H9 (cell line): Measurements from ENCODE around the gene MTCL1. TPM values are rescaled to one million over a fixed set of nuclear protein-coding genes. Genes with fewer than 3 reads are reported as not detected.

Experiments
- DNase-seq: peaks from one replicate; pipeline ENCODE4 v3.0.0-alpha.2; 2017
- H2AFZ ChIP-seq: one replicate; pipeline ENCODE4 v1.6.1; 2013; ENCODE audit warnings: mild to moderate bottlenecking, low read length, control low read depth, moderate library complexity
- H2AK5ac ChIP-seq: 2 replicates; pipeline ENCODE4 v1.6.1; 2013; ENCODE audit warnings: low read length, control low read depth, mixed read lengths; ENCODE audit not compliant: insufficient read length
- H2BK120ac ChIP-seq: one replicate; pipeline ENCODE4 v1.6.1; 2013; ENCODE audit warnings: low read depth, mild to moderate bottlenecking, low read length, control low read depth, inconsistent platforms; ENCODE audit not compliant: poor library complexity, severe bottlenecking
- H2BK12ac ChIP-seq: 2 replicates; pipeline ENCODE4 v1.6.1; 2013; ENCODE audit warnings: low read length, control low read depth, mixed read lengths, low read depth; ENCODE audit not compliant: insufficient read length
- H2BK15ac ChIP-seq: 2 replicates; pipeline ENCODE4 v1.6.1; 2013; ENCODE audit warnings: low read depth, low read length, control low read depth
- H2BK20ac ChIP-seq: one replicate; pipeline ENCODE4 v1.6.1; 2013; ENCODE audit warnings: low read depth, mild to moderate bottlenecking, low read length, control low read depth, inconsistent platforms; ENCODE audit not compliant: poor library complexity, severe bottlenecking
- H2BK5ac ChIP-seq: 2 replicates; pipeline ENCODE4 v1.6.1; 2013; ENCODE audit warnings: low read length, control low read depth, mixed read lengths; ENCODE audit not compliant: insufficient read length
- H3K14ac ChIP-seq: 2 replicates; pipeline ENCODE4 v1.6.1; 2013; ENCODE audit warnings: low read length, control low read depth; ENCODE audit not compliant: insufficient read depth
- H3K18ac ChIP-seq: 2 replicates; pipeline ENCODE4 v1.6.1; 2013; ENCODE audit warnings: low read depth, mild to moderate bottlenecking, mixed read lengths, low read length, control low read depth; ENCODE audit not compliant: insufficient read length
- H3K23ac ChIP-seq: 2 replicates; pipeline ENCODE4 v1.6.1; 2013; ENCODE audit warnings: low read length, control low read depth, mixed read lengths, low read depth; ENCODE audit not compliant: insufficient read length
- H3K23me2 ChIP-seq: 2 replicates; pipeline ENCODE4 v1.6.1; 2013; ENCODE audit warnings: low read depth, mild to moderate bottlenecking, mixed read lengths, low read length, control low read depth; ENCODE audit not compliant: insufficient read length, poor library complexity, severe bottlenecking
- H3K27ac ChIP-seq: 2 replicates; pipeline ENCODE4 v1.5.1; 2013; ENCODE audit warnings: low read length, control low read depth, mixed read lengths, low read depth; ENCODE audit not compliant: insufficient read length
- H3K27me3 ChIP-seq: 2 replicates; pipeline ENCODE4 v1.6.1; 2013; ENCODE audit warnings: low read length, control low read depth, inconsistent platforms; ENCODE audit not compliant: insufficient read depth
- H3K4ac ChIP-seq: 2 replicates; pipeline ENCODE4 v1.6.1; 2013; ENCODE audit warnings: low read depth, mild to moderate bottlenecking, control low read depth, inconsistent platforms, low read length, moderate library complexity
- H3K4me1 ChIP-seq: 2 replicates; pipeline ENCODE4 v1.6.1; 2013; ENCODE audit warnings: low read length, control low read depth, inconsistent platforms; ENCODE audit not compliant: insufficient read depth
- H3K4me2 ChIP-seq: 2 replicates; pipeline ENCODE4 v1.6.1; 2013; ENCODE audit warnings: low read length, control low read depth, mixed read lengths; ENCODE audit not compliant: insufficient read length, insufficient read depth
- H3K56ac ChIP-seq: 2 replicates; pipeline ENCODE4 v1.6.1; 2013; ENCODE audit warnings: low read depth, mild to moderate bottlenecking, mixed read lengths, low read length, control low read depth; ENCODE audit not compliant: insufficient read length
- H3K79me1 ChIP-seq: 2 replicates; pipeline ENCODE4 v1.6.1; 2013; ENCODE audit warnings: low read depth, mild to moderate bottlenecking, moderate library complexity, low read length, control low read depth, inconsistent platforms; ENCODE audit not compliant: insufficient read depth, poor library complexity, severe bottlenecking
- H3K79me2 ChIP-seq: 2 replicates; pipeline ENCODE4 v1.6.1; 2013; ENCODE audit warnings: low read length, control low read depth, inconsistent platforms; ENCODE audit not compliant: insufficient read depth
- H3K9ac ChIP-seq: 2 replicates; pipeline ENCODE4 v1.6.1; 2013; ENCODE audit warnings: low read length, control low read depth, mixed read lengths; ENCODE audit not compliant: insufficient read length; ENCODE audit errors: extremely low read depth
- H3K9me3 ChIP-seq: one replicate; pipeline ENCODE4 v1.6.1; 2013; ENCODE audit warnings: low read depth, low read length, inconsistent platforms; ENCODE audit not compliant: control insufficient read depth
- H3T11ph ChIP-seq: one replicate; pipeline ENCODE4 v1.6.1; 2013; ENCODE audit warnings: mild to moderate bottlenecking, low read length, control low read depth, inconsistent platforms
- H4K20me1 ChIP-seq: one replicate; pipeline ENCODE4 v1.6.1; 2013; ENCODE audit not compliant: control insufficient read depth, insufficient read length, insufficient read depth
- H4K5ac ChIP-seq: 2 replicates; pipeline ENCODE4 v1.6.1; 2013; ENCODE audit warnings: low read depth, mild to moderate bottlenecking, mixed read lengths, low read length, control low read depth; ENCODE audit not compliant: insufficient read length
- H4K8ac ChIP-seq: replicated peaks from 2 replicates; pipeline ENCODE4 v1.6.1; 2013; ENCODE audit warnings: low read length, control low read depth, mixed read lengths, low read depth; ENCODE audit not compliant: insufficient read length
- H4K91ac ChIP-seq: 2 replicates; pipeline ENCODE4 v1.6.1; 2013; ENCODE audit warnings: low read depth, mild to moderate bottlenecking, moderate library complexity, mixed read lengths, low read length, control low read depth; ENCODE audit not compliant: insufficient read length
- H3K27ac Mint-ChIP-seq, 3 experiments: 2 replicates in 2 of 3; 3 replicates in 1 of 3; pipeline ENCODE4 v1.8.0; 2020 to 2021; ENCODE audit warnings: mixed read lengths in 3 of 3, mild to moderate bottlenecking in 1 of 3, moderate library complexity in 1 of 3
- H3K27me3 Mint-ChIP-seq: 2 replicates; pipeline ENCODE4 v1.8.0; 2021; ENCODE audit warnings: low read depth, mild to moderate bottlenecking, moderate library complexity, mixed read lengths
- H3K36me3 Mint-ChIP-seq, 3 experiments: 2 replicates in 2 of 3; 3 replicates in 1 of 3; pipeline ENCODE4 v1.8.0; 2020 to 2021; ENCODE audit warnings: low read depth in 3 of 3, mixed read lengths in 3 of 3; ENCODE audit not compliant: insufficient read depth in 1 of 3
- H3K4me1 Mint-ChIP-seq, 2 experiments: 2 replicates each; pipeline ENCODE4 v1.8.0; 2020; ENCODE audit warnings: mixed read lengths in 2 of 2
- H3K4me3 Mint-ChIP-seq, 2 experiments: 2 replicates in 1 of 2; 3 replicates in 1 of 2; pipeline ENCODE4 v1.8.0; 2020 to 2021; ENCODE audit warnings: mild to moderate bottlenecking in 2 of 2, mixed read lengths in 2 of 2, moderate library complexity in 1 of 2
- H3K9me3 Mint-ChIP-seq, 2 experiments: 2 replicates in 1 of 2; 3 replicates in 1 of 2; pipeline ENCODE4 v1.8.0; 2020; ENCODE audit warnings: mild to moderate bottlenecking in 2 of 2, mixed read lengths in 2 of 2, moderate library complexity in 1 of 2
- CTCF ChIP-seq: fragments of 200-600 bp; sonication (generic); conservative IDR thresholded peaks from 3 replicates; pipeline ENCODE4 v1.8.0; 2021; ENCODE audit warnings: antibody characterized with exemption, mild to moderate bottlenecking
- WGBS: extraction: QIAGEN DNeasy Blood & Tissue Kit; methylation state at CpG from one replicate; pipeline ENCODE4 v1.1.7; 2013; ENCODE audit warnings: missing lambda C conversion rate, low lambda C conversion rate, mixed read lengths; ENCODE audit not compliant: insufficient read length; ENCODE audit errors: extremely low coverage; 5-methylcytosine and 5-hydroxymethylcytosine counted together
- long read RNA-seq: library from polyadenylated mRNA; unstranded; transcript quantifications from one replicate; pipeline ENCODE4 v2.0.0, GENCODE V29; 2020
- total RNA-seq: library from RNA; stranded (reverse); gene quantifications from 2 replicates; pipeline ENCODE4 v1.2.1, GENCODE V29; 2021

Gene MTCL1
- 45.1 and 50.7 TPM in 2 replicates for total RNA-seq
- long read RNA-seq, partial matches to known transcripts: 43 of 48 reads
- long read RNA-seq, other reads (novel, unspliced or antisense): 2 of 48 reads

- H3K27me3 Mint-ChIP-seq: peaks cover 25% of the 10 kb centered on the region
- H3K9me3 Mint-ChIP-seq: peaks cover 0 to 2% of the 10 kb centered on the region in 2 experiments; a peak in 1 of 5 replicates
- H3K56ac ChIP-seq: no peak within 1 kb of the TSS
- H4K8ac ChIP-seq: no peak within 1 kb of the TSS
- peaks cover 20% of the 10 kb centered on the region for H3K23me2 ChIP-seq
- no peak within 1 kb of the TSS for H3K18ac ChIP-seq
- H3K79me1 ChIP-seq: no peaks in the 10 kb centered on the region
- no peak within 1 kb of the TSS for H4K5ac ChIP-seq
- no peak; the same call in 2 of the 3 replicates for TF ChIP-seq CTCF
- no peak within 1 kb of the TSS for H2AFZ ChIP-seq
- H3K27ac Mint-ChIP-seq: peak within 1 kb of the TSS in 1 of 3 experiments; percentile 79; a peak in 2 of 7 replicates
- no peak within 1 kb of the TSS for H2BK15ac ChIP-seq
- H3K23ac ChIP-seq: no peak within 1 kb of the TSS
- peak within 1 kb of the TSS; percentile 72 for H3K14ac ChIP-seq
- peaks cover 44 to 48% of the 10 kb centered on the region in 2 experiments for H3K4me1 Mint-ChIP-seq
- H3K36me3 Mint-ChIP-seq: peaks cover 3 to 17% (median 8%) of the 10 kb centered on the region in 3 experiments
- no peak within 1 kb of the TSS for H3K4ac ChIP-seq
- no peaks in the 10 kb centered on the region; the same call in 1 of the 2 replicates for H3K4me1 ChIP-seq
- no peak within 1 kb of the TSS for H4K91ac ChIP-seq
- DNase-seq: peak; percentile 49
- H2BK120ac ChIP-seq: no peak within 1 kb of the TSS
- H2BK20ac ChIP-seq: no peak within 1 kb of the TSS
- no peak within 1 kb of the TSS for H2AK5ac ChIP-seq
- H3K79me2 ChIP-seq: peaks cover 7% of the 10 kb centered on the region; the same call in 1 of the 2 replicates
- H3K27ac ChIP-seq: no peak within 1 kb of the TSS
- H3K27me3 ChIP-seq: no peaks in the 10 kb centered on the region; the same call in 1 of the 2 replicates
- WGBS: no CpG with 5 or more reads among the region's 123 CpGs
- no peak within 1 kb of the TSS for H2BK12ac ChIP-seq
- peak within 1 kb of the TSS; percentile 91 for H3K4me2 ChIP-seq
- H3K9me3 ChIP-seq: no peaks in the 10 kb centered on the region
- no peak within 1 kb of the TSS for H3T11ph ChIP-seq
- H3K4me3 Mint-ChIP-seq: peak within 1 kb of the TSS; percentile 92 to 96
- H2BK5ac ChIP-seq: no peak within 1 kb of the TSS
- H4K20me1 ChIP-seq: no peaks in the 10 kb centered on the region
- no peak within 1 kb of the TSS for H3K9ac ChIP-seq
Measured at GRCh38 chr18:8705238-8705960, at the start of gene MTCL1. Gene MTCL1 (plus strand): TSS chr18:8705556. CDS start chr18:8705661, 105 bp downstream.
